HCT116 (cell line): ENCODE measurements around the gene HOPX.

Source experiments
- EZH2 ChIP-seq: fragments of 200-600 bp; sonication (generic); IDR thresholded peaks from 2 replicates; pipeline ENCODE4 v1.6.1; 2017; ENCODE audit warnings: antibody characterized with exemption, mixed run types
- POLR2A ChIP-seq: IDR thresholded peaks from 2 replicates; pipeline ENCODE4 v1.7.0; 2011; ENCODE audit warnings: borderline replicate concordance; ENCODE audit not compliant: insufficient read depth, insufficient read length; ENCODE audit errors: extremely low read depth
- REST ChIP-seq: IDR thresholded peaks from 2 replicates; pipeline ENCODE4 v1.6.1; 2012; ENCODE audit warnings: low read depth
- ZFX ChIP-seq: fragments of 450-650 bp; IDR thresholded peaks from 2 replicates; pipeline ENCODE4 v1.6.1; 2017

- TF ChIP-seq REST (no peak), POLR2A (no peak), EZH2 (no peak), ZFX (no peak)
Observed at GRCh38 chr4:56680266-56680665, 830 bp downstream of the HOPX start.
